Neural cell (in vitro differentiated cells): ENCODE measurements around the gene NR1D1. TPM values are rescaled to one million over a fixed set of nuclear protein-coding genes. Genes with fewer than 3 reads are reported as not detected.

Experiments used
- H2AFZ ChIP-seq: fragments of 200-600, 300-800 bp; sonication (generic), shearing (Covaris generic); 2 replicates; pipeline ENCODE4 v1.6.0; 2014; ENCODE audit warnings: low read depth, mild to moderate bottlenecking, antibody characterized with exemption, low read length, moderate library complexity
- H3F3A ChIP-seq: fragments of 200-600 bp; shearing (Covaris generic); 2 replicates; pipeline ENCODE4 v1.6.1; 2016; ENCODE audit warnings: mild to moderate bottlenecking, moderate library complexity, mixed read lengths, antibody characterized with exemption, low read length; ENCODE audit not compliant: insufficient read depth, poor library complexity, severe bottlenecking
- H3K27ac ChIP-seq: fragments of 200-600, 300-800 bp; sonication (generic), shearing (Covaris generic); 2 replicates; pipeline ENCODE4 v1.5.1; 2014; ENCODE audit warnings: mild to moderate bottlenecking, low read length, moderate library complexity
- H3K27me3 ChIP-seq: fragments of 300-800, 200-600 bp; sonication (generic), shearing (Covaris generic); 2 replicates; pipeline ENCODE4 v1.6.0; 2014; ENCODE audit warnings: mild to moderate bottlenecking, low read depth, low read length, moderate library complexity; ENCODE audit not compliant: insufficient read depth
- H3K36me3 ChIP-seq: fragments of 300-800, 200-600 bp; sonication (generic), shearing (Covaris generic); 2 replicates; pipeline ENCODE4 v1.5.1; 2014; ENCODE audit warnings: mild to moderate bottlenecking, antibody characterized with exemption, low read length, moderate library complexity; ENCODE audit not compliant: insufficient read depth
- H3K4me2 ChIP-seq: fragments of 300-800, 200-600 bp; sonication (generic), shearing (Covaris generic); 2 replicates; pipeline ENCODE4 v1.6.0; 2014; ENCODE audit warnings: mild to moderate bottlenecking, low read length
- H3K4me3 ChIP-seq: fragments of 300-800, 200-600 bp; sonication (generic), shearing (Covaris generic); 2 replicates; pipeline ENCODE4 v1.5.1; 2014; ENCODE audit warnings: mild to moderate bottlenecking, low read length, moderate library complexity
- H3K79me2 ChIP-seq: fragments of 200-600 bp; shearing (Covaris generic); replicated peaks from 2 replicates; pipeline ENCODE4 v1.6.0; 2014; ENCODE audit warnings: mild to moderate bottlenecking, low read length, moderate library complexity; ENCODE audit not compliant: insufficient read depth
- H3K9ac ChIP-seq: fragments of 300-800, 200-600 bp; sonication (generic), shearing (Covaris generic); 2 replicates; pipeline ENCODE4 v1.6.1; 2016; ENCODE audit warnings: mild to moderate bottlenecking, low read length, mixed read lengths
- H3K9me2 ChIP-seq: fragments of 200-600 bp; shearing (Covaris generic); 2 replicates; pipeline ENCODE4 v1.6.1; 2016; ENCODE audit warnings: mild to moderate bottlenecking, low read length, mixed read lengths; ENCODE audit not compliant: insufficient read depth
- H3K9me3 ChIP-seq: fragments of 200-600, 300-800 bp; sonication (generic), shearing (Covaris generic); 2 replicates; pipeline ENCODE4 v1.6.1; 2016; ENCODE audit warnings: mild to moderate bottlenecking, mixed run types, low read length, moderate library complexity, mixed read lengths
- H4K20me1 ChIP-seq: fragments of 200-600 bp; shearing (Covaris generic); 2 replicates; pipeline ENCODE4 v1.6.1; 2016; ENCODE audit warnings: mild to moderate bottlenecking, mixed run types; ENCODE audit not compliant: insufficient read depth
- EP300 ChIP-seq: fragments of 450-650 bp; conservative IDR thresholded peaks from 2 replicates; pipeline ENCODE4 v1.6.1; 2014; ENCODE audit warnings: antibody characterized with exemption, mild to moderate bottlenecking, moderate library complexity; ENCODE audit not compliant: poor library complexity, severe bottlenecking
- EZH2 ChIP-seq: fragments of 200-600, 300-800 bp; shearing (Covaris generic), sonication (generic); IDR thresholded peaks from 2 replicates; pipeline ENCODE4 v1.6.1; 2014; ENCODE audit warnings: antibody characterized with exemption, low read length, borderline replicate concordance, mild to moderate bottlenecking; ENCODE audit not compliant: insufficient read depth, poor library complexity, severe bottlenecking
- MXI1 ChIP-seq: fragments of 450-650 bp; conservative IDR thresholded peaks from 2 replicates; pipeline ENCODE4 v1.6.1; 2014; ENCODE audit warnings: antibody characterized with exemption, mild to moderate bottlenecking; ENCODE audit not compliant: poor library complexity, severe bottlenecking
- POLR2AphosphoS5 ChIP-seq: IDR thresholded peaks from 2 replicates; pipeline ENCODE4 v1.6.1; 2012
- RAD21 ChIP-seq: fragments of 450-650 bp; conservative IDR thresholded peaks from 2 replicates; pipeline ENCODE4 v1.6.1; 2014; ENCODE audit warnings: antibody characterized with exemption, mild to moderate bottlenecking, moderate library complexity
- SMC3 ChIP-seq: fragments of 450-650 bp; conservative IDR thresholded peaks from 2 replicates; pipeline ENCODE4 v1.6.1; 2014; ENCODE audit warnings: antibody characterized with exemption, mild to moderate bottlenecking, moderate library complexity; ENCODE audit not compliant: poor library complexity
- TAF1 ChIP-seq: IDR thresholded peaks from 2 replicates; pipeline ENCODE4 v1.6.1; 2012; ENCODE audit warnings: low read depth
- polyA plus RNA-seq: library from polyadenylated mRNA; depleted of rRNA; stranded (reverse); fragments of >200 nt; gene quantifications from 2 replicates; pipeline ENCODE4 v1.2.3, GENCODE V29; 2014
- TF ChIP-seq, protein P1 (sequence below): fragments of 450-650 bp; IDR thresholded peaks from 2 replicates; pipeline ENCODE4 v1.5.1; 2014; ENCODE audit warnings: antibody characterized with exemption, mild to moderate bottlenecking, moderate library complexity; ENCODE audit not compliant: poor library complexity, severe bottlenecking
- TF ChIP-seq, protein P2 (sequence below): IDR thresholded peaks from 2 replicates; pipeline ENCODE4 v1.6.1; 2012; ENCODE audit warnings: borderline replicate concordance

The NR1D1 gene
- polyA plus RNA-seq, 1 donor from 2014 or later, result 0.73 TPM

DNA sequence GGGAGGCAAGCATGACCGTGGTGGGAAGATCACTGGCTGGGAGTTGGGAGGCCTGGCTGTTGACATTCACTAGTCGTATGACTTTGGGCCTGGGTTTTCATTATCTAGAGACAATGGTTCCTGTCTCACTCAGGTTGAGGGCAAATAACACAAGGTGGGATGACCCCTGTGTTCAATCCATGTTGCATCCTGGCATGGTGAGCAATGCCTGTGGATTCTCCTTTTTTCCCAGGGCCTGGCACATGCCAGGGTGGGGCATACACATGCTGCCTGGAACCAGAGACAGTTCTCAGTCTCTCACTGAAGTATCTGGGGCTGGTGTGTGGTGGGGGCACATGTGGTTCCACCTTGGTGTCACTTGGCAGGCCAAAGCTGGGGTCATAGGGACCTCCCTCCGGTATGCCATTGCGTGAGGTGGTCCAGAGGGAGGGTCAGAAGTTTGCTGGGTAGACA lies 32.2 kb downstream of the NR1D1 start:
- Histone ChIP-seq H2AFZ (no peak overlapping the region), H3K9ac (peak overlapping the region; percentile 68)

DNA sequence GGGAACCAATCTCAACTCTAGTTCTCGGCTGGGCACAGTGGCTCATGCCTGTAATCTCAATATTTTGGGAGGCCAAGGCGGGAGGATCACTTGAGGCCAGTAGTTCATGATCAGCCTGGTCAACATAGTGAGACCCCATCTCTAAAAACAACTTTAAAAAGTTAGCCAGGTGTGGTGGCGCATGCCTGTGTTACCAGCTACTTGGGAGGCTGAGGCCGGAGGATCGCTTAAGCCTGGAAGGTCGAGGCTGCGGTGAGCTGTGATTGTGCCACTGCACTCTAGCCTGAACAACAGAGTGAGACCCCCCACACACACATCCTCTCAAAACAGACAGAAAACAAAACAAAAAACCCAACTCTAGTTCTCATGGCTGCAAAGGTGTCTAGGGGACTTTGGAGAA lies 32.7 kb downstream of the NR1D1 start:
- H3K27ac ChIP-seq, result no peak overlapping the region
- H3K9ac ChIP-seq, result no peak overlapping the region
- no peak overlapping the region for H3K4me3 ChIP-seq
- no peaks in the 10 kb centered on the region for H4K20me1 ChIP-seq
- peaks cover 35% of the 10 kb centered on the region for H3K79me2 ChIP-seq
- H3K4me2 ChIP-seq, result no peak overlapping the region
- H3K9me3 ChIP-seq, result no peaks in the 10 kb centered on the region
- no peaks in the 10 kb centered on the region for H3F3A ChIP-seq
- no peaks in the 10 kb centered on the region for H3K27me3 ChIP-seq
- no peaks in the 10 kb centered on the region for H3K9me2 ChIP-seq
- TF ChIP-seq EZH2 (no peak), EP300 (no peak)
- H3K36me3 ChIP-seq, result no peaks in the 10 kb centered on the region
- no peak overlapping the region for H2AFZ ChIP-seq

More for the DNA sequence above, 32.2 kb downstream of the NR1D1 start:
- Histone ChIP-seq H3K36me3 (no peaks in the 10 kb centered on the region), H3K79me2 (peaks cover 35% of the 10 kb centered on the region), H3K27me3 (no peaks in the 10 kb centered on the region), H3F3A (no peaks in the 10 kb centered on the region), H3K4me2 (no peak overlapping the region), H3K9me3 (no peaks in the 10 kb centered on the region), H3K27ac (peak overlapping the region; percentile 73), H3K9me2 (no peaks in the 10 kb centered on the region), H3K4me3 (peak overlapping the region; percentile 55), H4K20me1 (no peaks in the 10 kb centered on the region)
- TF ChIP-seq, protein P1, sequence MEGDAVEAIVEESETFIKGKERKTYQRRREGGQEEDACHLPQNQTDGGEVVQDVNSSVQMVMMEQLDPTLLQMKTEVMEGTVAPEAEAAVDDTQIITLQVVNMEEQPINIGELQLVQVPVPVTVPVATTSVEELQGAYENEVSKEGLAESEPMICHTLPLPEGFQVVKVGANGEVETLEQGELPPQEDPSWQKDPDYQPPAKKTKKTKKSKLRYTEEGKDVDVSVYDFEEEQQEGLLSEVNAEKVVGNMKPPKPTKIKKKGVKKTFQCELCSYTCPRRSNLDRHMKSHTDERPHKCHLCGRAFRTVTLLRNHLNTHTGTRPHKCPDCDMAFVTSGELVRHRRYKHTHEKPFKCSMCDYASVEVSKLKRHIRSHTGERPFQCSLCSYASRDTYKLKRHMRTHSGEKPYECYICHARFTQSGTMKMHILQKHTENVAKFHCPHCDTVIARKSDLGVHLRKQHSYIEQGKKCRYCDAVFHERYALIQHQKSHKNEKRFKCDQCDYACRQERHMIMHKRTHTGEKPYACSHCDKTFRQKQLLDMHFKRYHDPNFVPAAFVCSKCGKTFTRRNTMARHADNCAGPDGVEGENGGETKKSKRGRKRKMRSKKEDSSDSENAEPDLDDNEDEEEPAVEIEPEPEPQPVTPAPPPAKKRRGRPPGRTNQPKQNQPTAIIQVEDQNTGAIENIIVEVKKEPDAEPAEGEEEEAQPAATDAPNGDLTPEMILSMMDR, result no peak
- TF ChIP-seq EZH2 (no peak), EP300 (no peak), TAF1 (no peak), MXI1 (no peak), SMC3 (no peak), RAD21 (no peak), POLR2AphosphoS5 (no peak)
- TF ChIP-seq, protein P2, sequence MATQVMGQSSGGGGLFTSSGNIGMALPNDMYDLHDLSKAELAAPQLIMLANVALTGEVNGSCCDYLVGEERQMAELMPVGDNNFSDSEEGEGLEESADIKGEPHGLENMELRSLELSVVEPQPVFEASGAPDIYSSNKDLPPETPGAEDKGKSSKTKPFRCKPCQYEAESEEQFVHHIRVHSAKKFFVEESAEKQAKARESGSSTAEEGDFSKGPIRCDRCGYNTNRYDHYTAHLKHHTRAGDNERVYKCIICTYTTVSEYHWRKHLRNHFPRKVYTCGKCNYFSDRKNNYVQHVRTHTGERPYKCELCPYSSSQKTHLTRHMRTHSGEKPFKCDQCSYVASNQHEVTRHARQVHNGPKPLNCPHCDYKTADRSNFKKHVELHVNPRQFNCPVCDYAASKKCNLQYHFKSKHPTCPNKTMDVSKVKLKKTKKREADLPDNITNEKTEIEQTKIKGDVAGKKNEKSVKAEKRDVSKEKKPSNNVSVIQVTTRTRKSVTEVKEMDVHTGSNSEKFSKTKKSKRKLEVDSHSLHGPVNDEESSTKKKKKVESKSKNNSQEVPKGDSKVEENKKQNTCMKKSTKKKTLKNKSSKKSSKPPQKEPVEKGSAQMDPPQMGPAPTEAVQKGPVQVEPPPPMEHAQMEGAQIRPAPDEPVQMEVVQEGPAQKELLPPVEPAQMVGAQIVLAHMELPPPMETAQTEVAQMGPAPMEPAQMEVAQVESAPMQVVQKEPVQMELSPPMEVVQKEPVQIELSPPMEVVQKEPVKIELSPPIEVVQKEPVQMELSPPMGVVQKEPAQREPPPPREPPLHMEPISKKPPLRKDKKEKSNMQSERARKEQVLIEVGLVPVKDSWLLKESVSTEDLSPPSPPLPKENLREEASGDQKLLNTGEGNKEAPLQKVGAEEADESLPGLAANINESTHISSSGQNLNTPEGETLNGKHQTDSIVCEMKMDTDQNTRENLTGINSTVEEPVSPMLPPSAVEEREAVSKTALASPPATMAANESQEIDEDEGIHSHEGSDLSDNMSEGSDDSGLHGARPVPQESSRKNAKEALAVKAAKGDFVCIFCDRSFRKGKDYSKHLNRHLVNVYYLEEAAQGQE, result no peak
